Breast epithelium (tissue), 3 donors: ENCODE results near the gene MBOAT2.

ENCODE experiments used
- CTCF ChIP-seq, 3 donors: fragments of 450-650 bp; IDR thresholded peaks; one replicate each; pipeline ENCODE4 v1.5.1; 2016 to 2017; ENCODE audit warnings: antibody characterized with exemption in 3 of 3, mild to moderate bottlenecking in 3 of 3, moderate library complexity in 3 of 3
- POLR2AphosphoS5 ChIP-seq, 3 donors: sonication (generic); formaldehyde crosslinking; IDR thresholded peaks; one replicate each; pipeline ENCODE4 v1.6.1; 2017; ENCODE audit warnings: antibody characterized with exemption in 3 of 3

DNA sequence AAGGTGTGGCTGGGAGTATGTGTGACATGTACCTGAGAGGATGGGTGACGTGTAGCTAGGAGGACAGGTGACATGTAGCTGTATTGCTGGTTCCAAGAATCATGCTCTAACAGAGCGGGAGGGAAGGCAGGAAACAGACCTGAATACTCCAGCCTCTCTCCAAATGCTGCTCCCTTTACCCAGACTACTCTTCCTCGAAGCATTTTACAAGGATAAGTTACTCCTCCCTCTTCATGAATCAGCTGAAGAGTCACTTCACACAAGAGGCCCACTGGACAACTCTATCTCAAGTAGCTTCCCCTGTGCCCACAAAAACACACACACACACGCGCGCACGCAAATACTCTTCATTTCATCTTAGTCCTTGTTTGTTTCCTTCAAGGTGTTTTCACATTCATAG, 113.5 kb downstream of the MBOAT2 start:
- no peak for TF ChIP-seq CTCF (IDR thresholded peaks at IDR 0.05)
- TF ChIP-seq POLR2AphosphoS5 (IDR thresholded peaks at IDR 0.05) = no peak
